GM23338 (cell line): ENCODE measurements around the gene CEMIP2. TPM values are rescaled to one million over a fixed set of nuclear protein-coding genes. Genes with fewer than 3 reads are reported as not detected.

Experiments used
- ATAC-seq: fragments of 200-7000 bp; cut with Tn5 transposase; 3 replicates; pipeline ENCODE4 v1.9.1; 2020
- DNase-seq: peaks from one replicate; pipeline ENCODE4 v3.0.0-alpha.2; 2015; ENCODE audit warnings: low spot score
- H2AFZ ChIP-seq: fragments of 200-600 bp; sonication (generic); 2 replicates; pipeline ENCODE4 v1.8.0; 2016; ENCODE audit warnings: antibody characterized with exemption, mild to moderate bottlenecking, moderate library complexity
- H3F3A ChIP-seq: fragments of 200-600 bp; sonication (generic); replicated peaks from 2 replicates; pipeline ENCODE4 v1.8.0; 2017; ENCODE audit warnings: antibody characterized with exemption, mixed run types, low read depth
- H3K27ac ChIP-seq: fragments of 200-600 bp; sonication (generic); 2 replicates; pipeline ENCODE4 v1.6.1; 2016; ENCODE audit warnings: low read depth
- H3K27me3 ChIP-seq: fragments of 200-600 bp; sonication (generic); 2 replicates; pipeline ENCODE4 v1.8.0; 2016; ENCODE audit warnings: mild to moderate bottlenecking, mixed run types, moderate library complexity; ENCODE audit not compliant: insufficient read depth
- H3K36me3 ChIP-seq: fragments of 200-600 bp; sonication (generic); 2 replicates; pipeline ENCODE4 v1.8.0; 2016; ENCODE audit warnings: mild to moderate bottlenecking; ENCODE audit not compliant: insufficient read depth
- H3K4me1 ChIP-seq: fragments of 200-600 bp; sonication (generic); 2 replicates; pipeline ENCODE4 v1.8.0; 2016; ENCODE audit warnings: mild to moderate bottlenecking, moderate library complexity; ENCODE audit not compliant: insufficient read depth
- H3K4me2 ChIP-seq: fragments of 200-600 bp; sonication (generic); 2 replicates; pipeline ENCODE4 v1.7.1; 2017; ENCODE audit warnings: mixed run types
- H3K4me3 ChIP-seq: fragments of 200-600 bp; sonication (generic); 2 replicates; pipeline ENCODE4 v1.6.1; 2016; ENCODE audit warnings: mixed run types
- H3K79me2 ChIP-seq: fragments of 200-600 bp; sonication (generic); replicated peaks from 2 replicates; pipeline ENCODE4 v1.8.0; 2017; ENCODE audit warnings: mild to moderate bottlenecking; ENCODE audit not compliant: insufficient read depth
- H3K9me2 ChIP-seq: fragments of 200-600 bp; sonication (generic); 2 replicates; pipeline ENCODE4 v1.8.0; 2017; ENCODE audit not compliant: insufficient read depth
- H4K20me1 ChIP-seq: fragments of 200-600 bp; sonication (generic); replicated peaks from 2 replicates; pipeline ENCODE4 v1.8.0; 2017; ENCODE audit warnings: mild to moderate bottlenecking; ENCODE audit not compliant: insufficient read depth
- H3K27ac Mint-ChIP-seq: 2 replicates; pipeline ENCODE4 v1.8.0; 2020; ENCODE audit warnings: inconsistent platforms, mild to moderate bottlenecking, moderate library complexity, mixed read lengths
- H3K27me3 Mint-ChIP-seq: 3 replicates; pipeline ENCODE4 v1.8.0; 2022; ENCODE audit warnings: low read depth, mild to moderate bottlenecking, moderate library complexity, mixed read lengths, inconsistent platforms; ENCODE audit not compliant: insufficient read depth, poor library complexity
- H3K36me3 Mint-ChIP-seq: 3 replicates; pipeline ENCODE4 v1.8.0; 2021; ENCODE audit warnings: low read depth, mild to moderate bottlenecking, inconsistent platforms, moderate library complexity, mixed read lengths
- H3K4me1 Mint-ChIP-seq: 3 replicates; pipeline ENCODE4 v1.8.0; 2020; ENCODE audit warnings: mild to moderate bottlenecking, inconsistent platforms, mixed read lengths
- H3K4me3 Mint-ChIP-seq: 3 replicates; pipeline ENCODE4 v1.8.0; 2021; ENCODE audit warnings: moderate library complexity, mild to moderate bottlenecking, inconsistent platforms, mixed read lengths
- H3K9me3 Mint-ChIP-seq: 3 replicates; pipeline ENCODE4 v1.8.0; 2020; ENCODE audit warnings: moderate library complexity, mild to moderate bottlenecking, inconsistent platforms, mixed read lengths
- CTCF ChIP-seq, 2 experiments: fragments of 200-600 bp in 1 of 2; sonication (generic) in 1 of 2; conservative IDR thresholded peaks; 2 replicates each; pipeline versions ENCODE4 v1.5.1 to v1.6.1; 2016 to 2017; ENCODE audit warnings: antibody characterized with exemption in 2 of 2, low read depth in 2 of 2, mild to moderate bottlenecking in 2 of 2, moderate library complexity in 1 of 2
- ZNF114 ChIP-seq: fragments of 250-450 bp; sonication (Bioruptor Pico); IDR thresholded peaks from 2 replicates; pipeline ENCODE4 v1.5.0; 2020; ENCODE audit warnings: mild to moderate bottlenecking, moderate library complexity
- polyA plus RNA-seq: library from polyadenylated mRNA; unstranded; fragments of >200 nt; fragmentation: Nextera tagmentation; extraction: Ambion mirVana; gene quantifications from 2 replicates; pipeline ENCODE4 v1.2.1, GENCODE V29; 2016
- total RNA-seq: library from RNA; depleted of rRNA; stranded (reverse); fragments of >200 nt; shearing (Covaris generic); gene quantifications from 2 replicates; pipeline ENCODE4 v1.2.3, GENCODE V29; 2014; rRNA removed
- TF ChIP-seq, protein P1 (sequence below): IDR thresholded peaks from 2 replicates; pipeline ENCODE4 v1.6.1; 2016; ENCODE audit warnings: antibody characterized with exemption

The CEMIP2 gene
- total and polyA plus RNA-seq, 2 experiments from 2014 or later, result 23.0 to 76.7 TPM

DNA sequence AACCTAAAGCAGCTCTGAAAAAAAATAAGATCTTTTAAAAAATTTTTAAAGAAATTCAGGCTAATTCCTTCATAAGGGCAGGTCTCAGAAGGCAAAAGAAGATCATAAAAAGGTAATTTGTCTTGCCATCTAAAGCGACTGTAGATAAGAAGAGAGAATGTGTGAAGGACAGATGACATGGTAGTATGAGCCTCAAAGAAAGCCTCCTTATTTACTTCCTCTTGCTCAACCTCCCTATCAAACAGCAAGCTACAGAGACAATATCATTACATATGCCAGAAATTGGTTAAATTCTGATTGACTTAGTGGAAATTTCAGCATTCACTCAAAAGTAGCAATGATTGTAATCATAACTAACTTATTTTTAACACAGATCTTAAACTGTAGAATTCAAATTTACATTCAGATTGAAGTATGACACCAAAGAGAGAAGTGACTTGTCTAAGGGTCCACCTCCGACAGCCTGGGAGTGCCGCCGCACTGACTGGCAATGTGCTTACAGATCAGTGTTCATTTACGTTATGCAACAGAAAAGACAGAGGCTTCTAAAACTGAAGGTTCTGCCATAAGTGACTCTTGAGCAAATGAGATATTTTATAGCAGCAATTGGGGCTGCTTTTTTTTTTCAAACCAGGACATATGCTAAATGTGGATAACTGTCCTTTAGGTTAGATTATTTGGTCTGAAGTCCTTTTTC is 132.0 kb downstream of the CEMIP2 start:
- Histone ChIP-seq H3K27me3 (no peaks in the 10 kb centered on the region), H3F3A (no peaks in the 10 kb centered on the region), H3K4me1 (no peaks in the 10 kb centered on the region), H3K9me2 (peaks cover 4% of the 10 kb centered on the region), H3K4me2 (no peak overlapping the region), H3K27ac (no peak overlapping the region), H3K4me3 (no peak overlapping the region), H2AFZ (no peak overlapping the region), H3K79me2 (no peaks in the 10 kb centered on the region), H3K36me3 (no peaks in the 10 kb centered on the region), H4K20me1 (no peaks in the 10 kb centered on the region)
- H3K36me3 Mint-ChIP-seq, result no peaks in the 10 kb centered on the region
- H3K27ac Mint-ChIP-seq, result no peak overlapping the region
- H3K27me3 Mint-ChIP-seq, result peaks cover 4% of the 10 kb centered on the region
- ATAC-seq (no peak), DNase-seq (no peak)
- TF ChIP-seq CTCF (conservative IDR thresholded peaks at IDR 0.05; ENCODE audit: low read depth in 2 of 2) (no peak), ZNF114 (CRISPR knock-in tag) (no peak)
- no peaks in the 10 kb centered on the region for H3K9me3 Mint-ChIP-seq
- no peaks in the 10 kb centered on the region; the same call in 1 of the 3 replicates for H3K4me1 Mint-ChIP-seq
- no peak overlapping the region for H3K4me3 Mint-ChIP-seq

DNA sequence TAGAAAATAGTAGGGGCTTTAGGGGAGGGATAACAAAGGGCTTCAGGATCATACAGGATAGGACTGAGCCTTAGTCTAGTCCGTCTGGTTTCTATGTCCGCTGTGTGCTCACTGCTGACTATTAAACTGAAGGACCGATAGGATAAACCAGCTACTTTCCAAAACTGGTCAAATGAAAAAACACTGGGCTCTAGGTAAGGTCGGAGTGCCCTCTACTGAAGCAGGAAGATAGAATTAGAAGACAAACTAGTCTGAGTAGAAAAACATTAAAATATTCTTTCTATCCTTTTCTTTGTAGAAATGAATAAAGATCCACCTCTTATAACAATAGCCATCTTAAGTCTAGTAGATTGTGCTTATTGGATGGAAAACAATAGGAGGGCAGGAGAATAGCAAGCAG is 133.6 kb downstream of the CEMIP2 start:
- peak overlapping the region; percentile 29; the same call in 1 of the 2 replicates for H2AFZ ChIP-seq
- Mint-ChIP-seq H3K36me3 (no peaks in the 10 kb centered on the region), H3K4me1 (peaks cover 4% of the 10 kb centered on the region)

More for the DNA sequence above, 133.6 kb downstream of the CEMIP2 start:
- Histone ChIP-seq H3K27me3 (no peaks in the 10 kb centered on the region), H4K20me1 (no peaks in the 10 kb centered on the region), H3K79me2 (no peaks in the 10 kb centered on the region), H3K4me3 (no peak overlapping the region), H3K9me2 (peaks cover 4% of the 10 kb centered on the region), H3K36me3 (no peaks in the 10 kb centered on the region), H3K4me1 (no peaks in the 10 kb centered on the region), H3K4me2 (no peak overlapping the region), H3K27ac (no peak overlapping the region), H3F3A (no peaks in the 10 kb centered on the region)
- Mint-ChIP-seq H3K27ac (no peak overlapping the region), H3K4me3 (no peak overlapping the region), H3K9me3 (no peaks in the 10 kb centered on the region), H3K27me3 (peaks cover 4% of the 10 kb centered on the region)
- peak in 1 of 2 experiments; percentile 48; a peak in 2 of 4 replicates for TF ChIP-seq CTCF (conservative IDR thresholded peaks at IDR 0.05; ENCODE audit: low read depth in 2 of 2)
- TF ChIP-seq, protein P1, sequence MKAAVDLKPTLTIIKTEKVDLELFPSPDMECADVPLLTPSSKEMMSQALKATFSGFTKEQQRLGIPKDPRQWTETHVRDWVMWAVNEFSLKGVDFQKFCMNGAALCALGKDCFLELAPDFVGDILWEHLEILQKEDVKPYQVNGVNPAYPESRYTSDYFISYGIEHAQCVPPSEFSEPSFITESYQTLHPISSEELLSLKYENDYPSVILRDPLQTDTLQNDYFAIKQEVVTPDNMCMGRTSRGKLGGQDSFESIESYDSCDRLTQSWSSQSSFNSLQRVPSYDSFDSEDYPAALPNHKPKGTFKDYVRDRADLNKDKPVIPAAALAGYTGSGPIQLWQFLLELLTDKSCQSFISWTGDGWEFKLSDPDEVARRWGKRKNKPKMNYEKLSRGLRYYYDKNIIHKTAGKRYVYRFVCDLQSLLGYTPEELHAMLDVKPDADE, result no peak
- ATAC-seq (no peak), DNase-seq (no peak)

Other genes with a start within 250 kb of the CEMIP2 start
- gene ABHD17B, start 142.7 kb upstream of the CEMIP2 start, total RNA-seq, result 99.3 and 112 TPM in 2 replicates
- gene ABHD17B, start 142.7 kb upstream of the CEMIP2 start, polyA plus RNA-seq, result 27.9 and 32.2 TPM in 2 replicates
- 10.3 and 18.5 TPM in 2 replicates for gene C9orf85, start 143.1 kb upstream of the CEMIP2 start, total RNA-seq
- gene C9orf85, start 143.1 kb upstream of the CEMIP2 start, polyA plus RNA-seq, result 20.8 and 21.5 TPM in 2 replicates